ENCODE results near the gene RAB26. TPM values are rescaled to one million over a fixed set of nuclear protein-coding genes. Genes with fewer than 3 reads are reported as not detected.

RAB26 gene
- total and polyA plus RNA-seq, 10 donors = 0.26 to 7.9 (median 1.2) TPM; not detected in 1

DNA sequence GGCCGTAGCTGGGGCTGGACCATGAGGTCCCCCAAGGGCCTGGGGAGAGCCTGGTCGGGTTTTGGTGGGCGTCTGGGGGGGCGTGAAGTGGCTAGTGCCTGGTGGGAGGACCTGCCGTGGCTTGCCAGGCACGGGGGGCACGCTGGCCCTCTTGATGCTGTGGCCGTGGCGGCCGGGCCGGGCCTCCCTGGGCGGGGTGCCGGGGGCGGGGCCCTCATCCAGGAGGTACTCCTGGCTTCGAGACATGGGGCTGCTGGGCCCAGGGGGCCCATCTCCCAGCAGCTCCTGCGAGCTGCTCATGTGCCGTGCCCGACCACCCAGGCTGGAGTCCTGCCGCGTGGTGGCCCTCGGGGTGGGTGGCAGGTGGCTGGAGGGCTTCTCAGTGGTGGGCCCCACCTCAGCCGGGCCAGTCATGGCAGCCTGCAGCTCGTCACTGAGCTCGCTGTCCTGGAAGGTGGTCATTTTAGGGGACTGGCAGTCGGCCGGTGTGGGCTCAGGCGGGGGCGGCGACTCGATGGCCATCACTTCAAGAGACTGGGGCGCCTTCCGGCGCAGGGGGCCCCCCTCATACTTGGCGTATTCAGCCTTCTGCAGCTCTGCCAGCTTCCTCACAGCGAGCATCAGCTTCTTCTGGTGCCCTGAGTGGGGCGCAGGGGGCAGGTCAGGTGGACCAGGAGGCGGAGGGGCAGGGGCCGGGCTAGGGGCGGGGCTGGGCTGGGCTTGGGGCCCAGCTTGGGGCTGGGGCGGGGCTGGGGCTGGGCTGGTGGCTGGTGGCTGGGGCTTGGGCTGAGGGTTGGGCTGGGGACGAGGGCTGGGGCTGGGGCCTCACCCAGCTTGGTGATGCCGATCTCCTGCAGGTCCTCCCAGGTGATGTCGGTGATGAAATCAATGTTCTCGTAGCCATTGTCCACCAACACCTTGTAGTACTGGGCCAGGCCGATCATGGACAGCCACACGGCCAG is 32.8 kb downstream of the RAB26 start:
- peaks cover 0 to 27% (median 19%) of the 10 kb centered on the region in 6 donors for H3K36me3 ChIP-seq
- no peak overlapping the region for H3K4me3 ChIP-seq
- TF ChIP-seq POLR2AphosphoS5 (IDR thresholded peaks at IDR 0.05) = no peak
- TF ChIP-seq, protein P1, sequence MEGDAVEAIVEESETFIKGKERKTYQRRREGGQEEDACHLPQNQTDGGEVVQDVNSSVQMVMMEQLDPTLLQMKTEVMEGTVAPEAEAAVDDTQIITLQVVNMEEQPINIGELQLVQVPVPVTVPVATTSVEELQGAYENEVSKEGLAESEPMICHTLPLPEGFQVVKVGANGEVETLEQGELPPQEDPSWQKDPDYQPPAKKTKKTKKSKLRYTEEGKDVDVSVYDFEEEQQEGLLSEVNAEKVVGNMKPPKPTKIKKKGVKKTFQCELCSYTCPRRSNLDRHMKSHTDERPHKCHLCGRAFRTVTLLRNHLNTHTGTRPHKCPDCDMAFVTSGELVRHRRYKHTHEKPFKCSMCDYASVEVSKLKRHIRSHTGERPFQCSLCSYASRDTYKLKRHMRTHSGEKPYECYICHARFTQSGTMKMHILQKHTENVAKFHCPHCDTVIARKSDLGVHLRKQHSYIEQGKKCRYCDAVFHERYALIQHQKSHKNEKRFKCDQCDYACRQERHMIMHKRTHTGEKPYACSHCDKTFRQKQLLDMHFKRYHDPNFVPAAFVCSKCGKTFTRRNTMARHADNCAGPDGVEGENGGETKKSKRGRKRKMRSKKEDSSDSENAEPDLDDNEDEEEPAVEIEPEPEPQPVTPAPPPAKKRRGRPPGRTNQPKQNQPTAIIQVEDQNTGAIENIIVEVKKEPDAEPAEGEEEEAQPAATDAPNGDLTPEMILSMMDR (IDR thresholded peaks at IDR 0.05 in 8 of 11, conservative IDR thresholded peaks at IDR 0.05 in 3 of 11) = no peak
- TF ChIP-seq POLR2A (IDR thresholded peaks at IDR 0.05) = no peak
- H3K27ac ChIP-seq = no peak overlapping the region
- no peak for DNase-seq
- H3K4me1 ChIP-seq = peaks cover 0 to 6% (median 0%) of the 10 kb centered on the region in 6 donors
- H3K9me3 ChIP-seq = peaks cover 0 to 6% (median 0%) of the 10 kb centered on the region in 8 donors
- intact Hi-C loops (cut with DNase I; ENCODE audit: low total_unique reads) = no loop called here
- WGBS, 5 donors = 80 to 90% (median 86%) methylated on average over 10 to 46 of the region's 46 CpGs
- H3K27me3 ChIP-seq (replicated peaks in 1 of 7) = no peaks in the 10 kb centered on the region

DNA sequence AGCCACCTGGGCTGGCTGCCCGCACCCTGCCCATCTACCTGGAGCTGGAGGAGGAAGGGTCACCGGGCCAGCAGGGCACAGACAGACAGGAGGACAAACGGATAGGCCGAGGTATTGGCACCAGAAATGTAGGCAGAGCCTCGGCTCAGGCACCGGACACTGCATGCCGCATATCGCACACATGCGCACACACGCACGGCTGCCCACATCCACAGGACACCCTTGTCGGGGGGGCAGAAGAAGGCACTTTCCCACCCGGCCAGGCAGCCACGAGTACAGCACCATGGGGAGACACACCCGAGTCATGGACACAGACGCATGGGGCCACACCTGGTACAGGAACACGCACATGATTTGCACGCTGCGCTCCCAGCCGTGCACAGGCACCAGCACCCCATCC is 33.5 kb downstream of the RAB26 start:
- no peak overlapping the region for H3K4me3 ChIP-seq
- H3K4me1 ChIP-seq = peaks cover 0 to 6% (median 0%) of the 10 kb centered on the region in 6 donors
- TF ChIP-seq POLR2AphosphoS5 (IDR thresholded peaks at IDR 0.05) = no peak
- TF ChIP-seq POLR2A (IDR thresholded peaks at IDR 0.05) = no peak
- TF ChIP-seq, protein P1 (IDR thresholded peaks at IDR 0.05 in 8 of 11, conservative IDR thresholded peaks at IDR 0.05 in 3 of 11) = no peak
- 89 to 94% (median 90%) methylated on average over 7 to 20 of the region's 20 CpGs for WGBS, 5 donors
- H3K9me3 ChIP-seq = peaks cover 0 to 6% (median 0%) of the 10 kb centered on the region in 8 donors
- no peak overlapping the region for H3K27ac ChIP-seq
- intact Hi-C loops (cut with DNase I; ENCODE audit: low total_unique reads) = no loop called here
- DNase-seq = no peak
- no peaks in the 10 kb centered on the region for H3K27me3 ChIP-seq (replicated peaks in 1 of 7)
- H3K36me3 ChIP-seq = peaks cover 0 to 20% (median 12%) of the 10 kb centered on the region in 6 donors

DNA sequence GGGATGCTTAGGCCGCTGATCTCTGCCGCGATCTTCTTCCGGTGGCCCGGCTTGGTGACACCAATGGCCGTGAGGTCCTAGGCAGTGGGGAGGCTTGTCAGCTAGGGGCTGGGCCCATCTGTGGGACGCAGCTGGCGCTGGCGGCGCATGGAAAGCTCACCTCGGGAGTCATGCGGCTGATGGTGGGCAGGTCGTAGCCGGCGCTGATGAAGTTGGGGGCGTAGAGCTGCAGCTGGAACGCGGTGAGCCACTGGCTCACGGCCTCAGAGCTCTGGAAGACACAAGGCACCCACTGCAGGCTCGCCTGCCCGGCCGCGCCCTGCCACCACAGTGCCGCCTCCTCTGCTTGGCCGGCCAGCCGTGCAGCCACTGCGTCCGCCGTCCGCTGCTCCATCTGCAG is 35.2 kb downstream of the RAB26 start:
- 84 to 95% (median 91%) methylated on average over 16 to 30 of the region's 30 CpGs for whole genome bisulfite sequencing, 5 donors

More for the DNA sequence above, 35.2 kb downstream of the RAB26 start:
- Histone ChIP-seq H3K27ac (no peak overlapping the region), H3K36me3 (peaks cover 0 to 3% (median 0%) of the 10 kb centered on the region in 6 donors), H3K9me3 (peaks cover 0 to under 1% (median 0%) of the 10 kb centered on the region in 8 donors), H3K4me3 (no peak overlapping the region), H3K27me3 (replicated peaks in 1 of 7) (no peaks in the 10 kb centered on the region), H3K4me1 (no peaks in the 10 kb centered on the region)
- TF ChIP-seq, protein P1 (IDR thresholded peaks at IDR 0.05 in 8 of 11, conservative IDR thresholded peaks at IDR 0.05 in 3 of 11) = no peak
- TF ChIP-seq POLR2AphosphoS5 (IDR thresholded peaks at IDR 0.05) (no peak), POLR2A (IDR thresholded peaks at IDR 0.05) (no peak)
- no peak for DNase-seq
- intact Hi-C loops (cut with DNase I; ENCODE audit: low total_unique reads) = no loop called here
